Endothelial cell of umbilical vein (primary cell): ENCODE results near the gene KCNMA1. TPM values are rescaled to one million over a fixed set of nuclear protein-coding genes. Genes with fewer than 3 reads are reported as not detected.

ENCODE experiments used
- BruUV-seq: library from RNA; stranded (reverse); fragments of 400-500 nt; replicated peaks from 2 replicates; lab custom pipeline; 2021; lab: Mats Ljungman, UMichigan
- CTCF ChIA-PET: fragments of 300-600, 350-600 bp; sonication (Branson Sonifier 250); formaldehyde crosslinking; loops from one replicate; lab custom pipeline; 2021; ENCODE audit warnings: antibody characterized with exemption, inconsistent platforms; lab: Charles Lee
- POLR2A ChIA-PET: fragments of 300-600, 350-600 bp; sonication (Branson Sonifier 250); formaldehyde crosslinking; loops from one replicate; lab custom pipeline; 2021; ENCODE audit warnings: antibody characterized with exemption, inconsistent platforms; lab: Charles Lee
- DNase-seq: peaks from one replicate; pipeline ENCODE4 v3.0.0-alpha.2; 2011; ENCODE audit warnings: low read depth, low spot score
- FAIRE-seq: peaks from 2 replicates; lab custom pipeline; 2011; peaks lifted over from hg19 to GRCh38; lab: Jason Lieb, UNC
- H2AFZ ChIP-seq: 2 replicates; pipeline ENCODE4 v1.6.0; 2012; ENCODE audit warnings: low read depth, low read length, control low read depth, inconsistent platforms
- H3K27ac ChIP-seq: 2 replicates; pipeline ENCODE4 v1.5.1; 2011; ENCODE audit warnings: low read depth, mild to moderate bottlenecking, control low read depth, low read length, moderate library complexity; ENCODE audit not compliant: insufficient read depth
- H3K27me3 ChIP-seq, 2 experiments: 2 replicates each; pipeline versions ENCODE4 v1.6.0 to v1.6.1; 2011; ENCODE audit warnings: low read length in 2 of 2, mixed read lengths in 1 of 2; ENCODE audit not compliant: control insufficient read depth in 2 of 2, insufficient read depth in 2 of 2
- H3K36me3 ChIP-seq, 2 experiments: 2 replicates in 1 of 2; 3 replicates in 1 of 2; pipeline ENCODE4 v1.5.1; 2011; ENCODE audit warnings: low read length in 2 of 2, mild to moderate bottlenecking in 1 of 2, moderate library complexity in 1 of 2; ENCODE audit not compliant: control insufficient read depth in 2 of 2, insufficient read depth in 2 of 2; ENCODE audit errors: extremely low read depth in 1 of 2
- H3K4me1 ChIP-seq: 3 replicates; pipeline ENCODE4 v1.5.1; 2011; ENCODE audit warnings: mild to moderate bottlenecking, low read length; ENCODE audit not compliant: control insufficient read depth, insufficient read depth; ENCODE audit errors: extremely low read depth
- H3K4me2 ChIP-seq: 2 replicates; pipeline ENCODE4 v1.6.1; 2011; ENCODE audit warnings: low read length, control low read depth, mixed read lengths; ENCODE audit not compliant: insufficient read depth
- H3K4me3 ChIP-seq, 3 experiments: fragments of 200-600 bp in 1 of 3; sonication (generic), shearing (Covaris generic) in 1 of 3; replicated peaks in 1 of 3; 2 replicates each; pipeline ENCODE4 v1.5.1; 2011 to 2016; ENCODE audit warnings: control low read depth in 3 of 3, low read length in 3 of 3, mild to moderate bottlenecking in 2 of 3, inconsistent platforms in 1 of 3, low read depth in 1 of 3, moderate library complexity in 1 of 3; ENCODE audit not compliant: insufficient read depth in 1 of 3
- H3K79me2 ChIP-seq: 2 replicates; pipeline ENCODE4 v1.6.0; 2012; ENCODE audit warnings: low read length, inconsistent platforms; ENCODE audit not compliant: control insufficient read depth, insufficient read depth
- H3K9ac ChIP-seq: replicated peaks from 2 replicates; pipeline ENCODE3; 2011; ENCODE audit warnings: low read length, control low read depth; ENCODE audit not compliant: insufficient read depth; ENCODE audit errors: extremely low read depth
- H3K9me1 ChIP-seq: replicated peaks from 3 replicates; pipeline ENCODE4 v1.6.0; 2011; ENCODE audit warnings: mild to moderate bottlenecking, low read length; ENCODE audit not compliant: control insufficient read depth, insufficient read depth; ENCODE audit errors: extremely low read depth
- H3K9me3 ChIP-seq: replicated peaks from 2 replicates; pipeline ENCODE4 v1.5.1; 2012; ENCODE audit warnings: low read length, inconsistent platforms; ENCODE audit not compliant: control insufficient read depth, insufficient read depth
- H4K20me1 ChIP-seq: replicated peaks from 2 replicates; pipeline ENCODE3; 2011; ENCODE audit warnings: mild to moderate bottlenecking, low read length; ENCODE audit not compliant: control insufficient read depth, insufficient read depth; ENCODE audit errors: extremely low read depth
- EZH2 ChIP-seq: IDR thresholded peaks from 2 replicates; pipeline ENCODE4 v1.6.1; 2012; ENCODE audit warnings: borderline replicate concordance, low read depth, mild to moderate bottlenecking, moderate library complexity, low read length, inconsistent platforms; ENCODE audit not compliant: severe bottlenecking
- FOS ChIP-seq: IDR thresholded peaks from 2 replicates; pipeline ENCODE4 v1.6.1; 2011; ENCODE audit warnings: mild to moderate bottlenecking, low read length, moderate library complexity, borderline replicate concordance; ENCODE audit not compliant: insufficient read depth
- GATA2 ChIP-seq: IDR thresholded peaks from 2 replicates; pipeline ENCODE4 v1.7.0; 2011; ENCODE audit warnings: low read depth, mild to moderate bottlenecking, moderate library complexity, mixed read lengths, low read length; ENCODE audit not compliant: insufficient read length, insufficient read depth
- JUN ChIP-seq: IDR thresholded peaks from 2 replicates; pipeline ENCODE4 v1.6.1; 2011; ENCODE audit warnings: borderline replicate concordance, low read depth; ENCODE audit not compliant: insufficient read length, insufficient read depth
- MYC ChIP-seq: IDR thresholded peaks from one replicate; pipeline ENCODE4 v1.6.1; 2011; ENCODE audit warnings: mild to moderate bottlenecking, low read depth, low read length
- POLR2A ChIP-seq: IDR thresholded peaks from 2 replicates; pipeline ENCODE4 v1.6.1; 2012; ENCODE audit warnings: low read depth, mild to moderate bottlenecking, control low read depth, low read length
- POLR2AphosphoS5 ChIP-seq: IDR thresholded peaks from 2 replicates; pipeline ENCODE4 v1.6.1; 2012; ENCODE audit warnings: low read depth, mild to moderate bottlenecking, control low read depth, low read length, moderate library complexity; ENCODE audit not compliant: insufficient read depth
- dilution Hi-C: fragments of 300-500 bp; cut with MboI; formaldehyde crosslinking; loops from one replicate; pipeline ENCODE4 v1.15.0; 2019; ENCODE audit warnings: low sequenced_read_pairs; ENCODE audit not compliant: extremely low pct_ligation_motif_present
- intact Hi-C: fragments of 100-400 bp; cut with micrococcal nuclease; formaldehyde crosslinking; loops from one replicate; pipeline ENCODE4 v1.10.0; 2022
- polyA plus RNA-seq, 4 experiments: library from polyadenylated mRNA; depleted of rRNA in 3 of 4; stranded (reverse) in 3 of 4; unstranded in 1 of 4; fragments of >200 nt; gene quantifications; 2 replicates each; pipeline versions ENCODE4 v1.2.1 to v1.2.3, GENCODE V29; 2011 to 2012; ENCODE audit warnings: missing spikeins in 1 of 4
- total RNA-seq: library from RNA; stranded (reverse); gene quantifications from 2 replicates; pipeline ENCODE4 v1.2.3, GENCODE V29; 2021
- TF ChIP-seq, protein P1 (sequence below): IDR thresholded peaks from 2 replicates; pipeline ENCODE4 v1.6.1; 2011; ENCODE audit not compliant: insufficient read depth, insufficient read length
- TF ChIP-seq, protein P2 (sequence below), 2 donors: IDR thresholded peaks; 1 replicate in 1 of 2; 2 replicates in 1 of 2; pipeline ENCODE4 v1.5.1; 2011; ENCODE audit warnings: low read length in 2 of 2, mild to moderate bottlenecking in 2 of 2, moderate library complexity in 2 of 2, control low read depth in 1 of 2, inconsistent platforms in 1 of 2, low read depth in 1 of 2; ENCODE audit not compliant: insufficient read depth in 1 of 2; ENCODE audit errors: extremely low read depth in 1 of 2

Gene KCNMA1
- total and polyA plus RNA-seq, 2 donors (not counting 3 experiments of a cell fraction or from before 2014, with no cell fraction given), result 0.10 to 0.82 TPM

DNA sequence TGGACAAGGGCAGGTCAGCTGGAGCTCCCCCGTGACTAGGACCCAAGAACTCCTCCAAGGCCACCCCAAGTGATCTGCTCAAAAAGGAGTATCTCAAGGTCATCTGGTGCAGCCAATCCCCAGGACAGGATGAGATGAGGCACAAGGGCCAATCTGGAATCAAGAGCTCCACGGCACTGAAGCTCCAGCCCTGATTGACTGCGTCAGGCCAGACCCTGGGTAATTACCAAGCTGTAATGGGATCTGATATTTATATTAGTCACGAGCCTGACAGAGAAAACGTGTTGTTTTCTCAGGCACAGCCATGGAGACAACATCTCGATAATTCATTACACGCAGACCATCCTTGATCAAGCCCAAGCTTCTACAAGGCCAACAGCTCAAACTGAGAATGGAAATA, 4.2 kb downstream of the KCNMA1 start:
- CTCF ChIA-PET, result interaction anchor here (1.1 to 17.8 kb wide), 7 partner anchors 8 to 463 kb away, joined by 3 to 594 read pairs (median 4); no protein-coding TSS in a partner anchor
- Histone ChIP-seq H3K27me3 (peaks cover 24 to 34% of the 10 kb centered on the region in 2 experiments), H3K9ac (no peak overlapping the region), H4K20me1 (no peaks in the 10 kb centered on the region), H2AFZ (no peak overlapping the region), H3K4me3 (no peak overlapping the region), H3K36me3 (no peaks in the 10 kb centered on the region), H3K4me1 (peaks cover 4% of the 10 kb centered on the region), H3K9me1 (no peaks in the 10 kb centered on the region), H3K27ac (no peak overlapping the region), H3K79me2 (no peaks in the 10 kb centered on the region), H3K4me2 (no peak overlapping the region), H3K9me3 (no peaks in the 10 kb centered on the region)
- dilution Hi-C loops (no loop called here), intact Hi-C loops (no loop called here)
- DNase-seq (no peak), FAIRE-seq (no peak)
- TF ChIP-seq POLR2A (no peak), GATA2 (no peak), POLR2AphosphoS5 (no peak), FOS (no peak), MYC (no peak), EZH2 (no peak), JUN (no peak)
- TF ChIP-seq, protein P1, sequence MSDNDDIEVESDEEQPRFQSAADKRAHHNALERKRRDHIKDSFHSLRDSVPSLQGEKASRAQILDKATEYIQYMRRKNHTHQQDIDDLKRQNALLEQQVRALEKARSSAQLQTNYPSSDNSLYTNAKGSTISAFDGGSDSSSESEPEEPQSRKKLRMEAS, result no peak
- TF ChIP-seq, protein P2, sequence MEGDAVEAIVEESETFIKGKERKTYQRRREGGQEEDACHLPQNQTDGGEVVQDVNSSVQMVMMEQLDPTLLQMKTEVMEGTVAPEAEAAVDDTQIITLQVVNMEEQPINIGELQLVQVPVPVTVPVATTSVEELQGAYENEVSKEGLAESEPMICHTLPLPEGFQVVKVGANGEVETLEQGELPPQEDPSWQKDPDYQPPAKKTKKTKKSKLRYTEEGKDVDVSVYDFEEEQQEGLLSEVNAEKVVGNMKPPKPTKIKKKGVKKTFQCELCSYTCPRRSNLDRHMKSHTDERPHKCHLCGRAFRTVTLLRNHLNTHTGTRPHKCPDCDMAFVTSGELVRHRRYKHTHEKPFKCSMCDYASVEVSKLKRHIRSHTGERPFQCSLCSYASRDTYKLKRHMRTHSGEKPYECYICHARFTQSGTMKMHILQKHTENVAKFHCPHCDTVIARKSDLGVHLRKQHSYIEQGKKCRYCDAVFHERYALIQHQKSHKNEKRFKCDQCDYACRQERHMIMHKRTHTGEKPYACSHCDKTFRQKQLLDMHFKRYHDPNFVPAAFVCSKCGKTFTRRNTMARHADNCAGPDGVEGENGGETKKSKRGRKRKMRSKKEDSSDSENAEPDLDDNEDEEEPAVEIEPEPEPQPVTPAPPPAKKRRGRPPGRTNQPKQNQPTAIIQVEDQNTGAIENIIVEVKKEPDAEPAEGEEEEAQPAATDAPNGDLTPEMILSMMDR (IDR thresholded peaks at IDR 0.05; ENCODE audit: extremely low read depth in 1 of 2, insufficient read depth in 1 of 2, low read depth in 1 of 2, low read length in 2 of 2), result no peak
- POLR2A ChIA-PET, result no interaction called here
- BruUV-seq, result no TSS peak
